CD4-positive, alpha-beta T cell treated with Interleukin-17A for 4 hours (primary cell): ENCODE measurements around the gene CPXM2.

Source experiments
- DNase-seq: peaks from one replicate; pipeline ENCODE4 v3.0.0-alpha.2; 2020; ENCODE audit warnings: mixed read lengths

The CPXM2 gene

GRCh38 chr10:123795846-123796590 lies 95.6 kb downstream of the CPXM2 start:
- DNase-seq, result no peak

- DNase-seq, result no peak
These were observed 96.3 kb downstream of the CPXM2 start for GRCh38 chr10:123795196-123795780.

DNA sequence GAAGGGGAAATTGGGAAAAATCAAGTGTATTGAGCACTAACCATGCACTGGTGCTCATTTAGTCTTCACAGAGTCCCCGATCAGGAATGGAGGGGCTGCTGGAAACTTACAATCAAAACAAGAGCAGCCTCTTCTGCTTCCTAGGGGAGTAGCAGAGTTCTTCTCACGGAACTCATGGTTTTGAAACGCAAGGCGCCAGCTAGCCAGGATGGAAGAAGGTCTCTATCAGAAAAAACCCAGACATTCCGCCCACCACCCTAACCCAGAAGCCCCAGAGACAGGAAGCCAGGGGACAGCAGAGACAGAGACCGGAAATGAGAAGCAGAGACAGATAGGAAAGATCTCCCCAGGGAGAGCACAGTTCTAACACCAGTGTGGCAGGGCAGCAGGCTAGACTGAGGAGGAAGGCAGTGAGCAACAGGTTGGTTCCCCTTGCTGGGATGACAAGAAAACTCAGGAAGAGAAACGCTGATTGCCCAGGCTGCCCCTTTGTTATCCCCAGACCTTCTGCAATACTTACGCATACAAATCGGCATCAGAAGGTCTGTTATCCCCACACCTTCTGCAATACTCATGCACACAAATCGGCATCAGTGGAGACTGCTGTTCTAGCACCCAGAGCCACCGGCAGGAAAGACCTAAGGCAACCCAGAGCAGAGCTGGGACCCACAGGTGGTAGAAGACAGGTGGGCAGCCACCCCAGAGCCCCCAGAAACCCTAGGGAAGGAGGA lies 99.2 kb downstream of the CPXM2 start:
- DNase-seq, result no peak

DNA sequence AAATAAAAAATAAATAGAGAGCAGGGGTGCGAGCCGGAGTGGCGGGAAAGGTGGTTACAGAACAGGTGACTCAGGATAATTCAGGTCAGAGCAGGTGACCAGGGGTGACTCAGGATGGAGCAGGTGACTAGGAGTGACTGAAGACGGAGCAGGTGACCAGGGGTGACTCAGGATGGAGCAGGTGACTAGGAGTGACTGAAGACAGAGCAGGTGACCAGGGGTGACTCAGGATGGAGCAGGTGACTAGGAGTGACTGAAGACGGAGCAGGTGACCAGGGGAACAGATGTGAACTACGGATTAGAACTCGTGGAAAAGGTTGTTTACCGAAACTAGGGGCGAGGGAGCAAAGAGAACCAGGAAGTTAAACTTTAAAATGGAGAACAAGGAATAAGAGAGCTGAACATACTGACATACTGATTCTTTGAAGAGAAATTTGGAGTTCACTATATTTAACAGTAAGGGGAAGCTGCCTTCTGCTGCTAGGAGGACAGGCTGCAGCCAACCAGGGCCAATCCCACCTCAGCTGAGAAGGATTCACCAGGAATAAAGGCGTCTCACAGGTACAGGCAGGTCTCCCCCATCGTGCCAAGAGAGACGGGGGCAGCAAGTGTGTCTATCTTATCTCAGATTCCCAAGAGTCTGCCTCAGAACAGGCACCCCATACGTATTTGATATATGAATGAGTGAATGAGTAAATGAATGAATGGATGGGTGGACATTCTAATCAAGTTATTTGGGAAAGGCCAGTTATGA lies 101.3 kb downstream of the CPXM2 start:
- no peak for DNase-seq

- DNase-seq, result no peak
These were observed 102.6 kb downstream of the CPXM2 start for GRCh38 chr10:123788981-123789380.

DNA sequence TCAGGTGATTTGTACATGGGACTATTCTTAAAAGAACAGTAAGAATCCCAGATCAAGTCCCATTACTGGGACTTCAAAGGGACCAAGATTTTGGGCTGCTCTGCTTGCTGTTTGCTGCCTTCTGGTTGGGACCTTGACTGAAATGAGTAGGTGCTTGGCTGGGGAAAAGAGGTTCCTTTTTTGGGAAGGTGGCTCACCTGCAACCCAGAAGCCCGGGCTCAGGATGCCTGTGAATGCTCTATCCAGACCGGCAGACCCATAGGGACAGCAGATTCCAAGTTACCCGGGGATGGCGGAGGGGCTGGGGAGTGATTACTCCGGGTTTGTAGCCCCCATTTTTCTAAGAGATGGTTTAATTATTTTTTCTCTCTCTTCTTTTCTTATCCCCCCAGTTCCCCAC lies 104.0 kb downstream of the CPXM2 start:
- DNase-seq, result no peak

DNA sequence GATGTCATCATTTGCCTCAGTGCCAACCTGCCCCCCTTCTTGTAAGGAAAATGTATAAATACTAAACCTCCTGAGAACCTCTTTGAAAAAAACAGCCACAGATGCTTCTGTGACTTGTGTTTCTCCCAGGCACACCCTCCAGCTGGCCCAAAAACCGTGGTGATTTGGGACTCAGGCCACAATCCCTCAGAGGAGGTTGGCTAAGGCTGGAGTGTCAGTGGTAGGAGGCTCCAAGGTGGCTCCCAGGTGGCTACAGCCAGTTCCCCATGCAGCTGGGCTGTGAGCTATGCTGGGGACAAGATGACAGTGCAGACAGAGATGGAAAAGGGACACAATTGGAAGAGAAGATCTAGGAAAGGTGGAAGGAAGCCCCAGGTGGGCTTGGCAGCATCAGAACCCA lies 104.7 kb downstream of the CPXM2 start:
- no peak for DNase-seq

GRCh38 chr10:123786306-123786705 lies 105.3 kb downstream of the CPXM2 start:
- DNase-seq, result no peak

GRCh38 chr10:123784646-123785045 lies 107.0 kb downstream of the CPXM2 start:
- DNase-seq, result no peak

GRCh38 chr10:123784216-123784615 lies 107.4 kb downstream of the CPXM2 start:
- DNase-seq, result no peak

GRCh38 chr10:123783296-123783695 lies 108.3 kb downstream of the CPXM2 start:
- no peak for DNase-seq

- no peak for DNase-seq
These were observed 109.1 kb downstream of the CPXM2 start for GRCh38 chr10:123782549-123782948.

- no peak for DNase-seq
These were observed 109.6 kb downstream of the CPXM2 start for GRCh38 chr10:123781956-123782500.

DNA sequence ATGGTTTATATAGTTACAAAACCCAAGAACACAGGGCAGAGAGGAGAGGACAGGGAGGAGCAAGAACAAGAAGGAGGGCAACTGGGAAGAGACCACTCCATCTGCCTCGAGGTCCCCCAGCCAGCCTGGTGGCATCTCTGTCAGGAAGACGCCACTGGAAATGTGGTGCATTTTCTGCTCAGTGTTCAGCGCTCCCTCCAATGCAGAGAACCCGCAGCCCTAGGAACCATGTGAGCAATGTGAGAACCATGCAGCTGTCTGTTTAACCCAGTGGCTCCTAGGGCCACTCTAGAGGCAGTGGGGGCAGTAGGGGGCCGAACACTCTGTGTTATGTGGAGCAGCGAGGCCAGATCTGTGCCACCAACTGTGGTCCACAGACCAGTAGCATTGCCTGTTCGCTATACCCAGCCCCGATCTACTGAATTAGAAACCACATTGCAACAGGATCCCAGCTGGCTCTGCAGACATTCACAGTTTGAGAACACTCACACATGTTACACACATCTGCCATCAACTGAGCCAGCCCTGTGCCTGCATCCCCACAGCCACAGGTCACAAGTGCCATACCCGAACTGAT lies 110.2 kb downstream of the CPXM2 start:
- no peak for DNase-seq

DNA sequence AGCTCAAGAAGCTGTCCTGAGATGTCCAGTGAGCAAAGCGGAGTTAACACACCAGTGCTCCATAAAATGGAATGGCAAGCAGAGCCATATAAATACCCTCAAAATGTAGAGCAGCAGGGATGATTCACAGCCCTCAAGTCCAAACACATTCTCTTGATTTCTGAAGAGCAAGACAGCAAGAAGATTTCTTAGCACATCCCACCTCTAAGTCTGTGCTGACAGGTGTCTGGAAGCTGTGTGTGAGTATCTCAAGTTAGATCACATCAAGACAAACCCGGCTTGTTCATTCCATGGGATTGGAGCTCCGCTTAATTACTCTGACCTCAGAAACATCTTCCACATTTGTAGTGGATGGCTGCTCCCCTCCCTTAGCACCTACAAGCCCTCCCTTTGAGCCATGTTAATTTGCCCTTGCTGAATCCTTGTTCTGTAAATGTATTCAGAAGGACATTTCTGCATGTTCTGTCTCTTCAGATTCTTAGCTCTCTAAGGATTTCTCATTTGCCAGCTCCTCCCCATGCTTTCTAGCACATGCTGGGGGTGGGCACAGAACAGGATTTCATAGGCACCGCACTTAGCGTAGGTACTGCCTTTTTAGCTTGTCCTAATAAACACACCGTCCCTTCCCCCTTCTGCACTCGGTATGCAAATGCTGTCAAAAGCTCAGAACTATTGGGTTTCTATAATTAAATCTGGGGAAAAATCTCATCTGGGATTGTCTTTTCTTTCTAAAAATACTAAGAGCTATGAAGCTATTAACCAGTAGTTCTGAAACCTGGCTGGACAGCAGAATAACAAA lies 112.7 kb downstream of the CPXM2 start:
- DNase-seq, result no peak

DNA sequence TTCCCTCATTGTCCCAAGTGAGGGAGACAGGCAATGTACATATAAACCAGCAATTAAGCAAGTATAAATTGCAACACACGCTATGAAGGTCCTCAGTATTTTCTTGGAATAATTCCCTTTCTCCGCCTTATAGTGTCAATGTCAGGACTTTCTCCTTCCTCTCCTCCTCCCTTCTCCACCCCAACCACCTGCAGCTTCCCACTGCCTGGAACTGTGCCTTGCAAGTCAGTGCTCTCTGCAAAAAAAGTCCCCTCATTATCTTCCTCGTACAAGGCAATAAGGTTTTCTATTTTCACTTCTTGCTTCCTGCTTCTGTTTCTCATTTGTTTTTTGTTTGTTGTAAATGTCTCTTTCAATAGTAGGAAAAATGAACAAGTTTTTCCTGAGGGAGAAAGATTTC lies 113.7 kb downstream of the CPXM2 start:
- no peak for DNase-seq

DNA sequence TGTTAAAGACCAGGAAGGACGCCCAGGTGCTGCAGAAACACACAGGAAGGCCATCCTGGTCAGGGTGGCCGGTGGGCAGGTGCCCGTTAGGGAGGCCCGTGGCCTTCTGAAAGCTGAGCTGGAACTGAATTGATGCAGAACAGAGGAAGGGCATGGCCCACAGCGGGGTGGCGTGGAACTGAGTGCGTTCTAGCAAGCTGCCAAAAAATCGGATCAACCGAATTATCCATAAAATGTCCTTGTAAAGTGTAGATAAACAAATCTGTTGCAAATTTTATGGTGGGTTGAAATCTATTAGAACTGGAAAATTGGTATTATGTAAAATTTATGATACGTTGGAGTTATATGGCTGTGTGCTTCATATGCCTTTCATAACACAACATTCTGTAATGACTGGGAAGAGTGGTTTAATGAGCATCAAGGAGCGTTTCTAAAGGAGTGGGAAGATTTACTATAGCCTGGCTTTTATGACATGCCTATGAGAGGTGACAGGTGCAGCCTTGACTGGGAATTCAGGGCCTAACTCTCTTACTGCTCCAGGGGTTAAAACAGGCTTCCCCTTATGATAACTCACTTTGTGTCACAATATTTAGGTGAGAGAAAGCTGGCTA lies 117.4 kb downstream of the CPXM2 start:
- DNase-seq, result no peak

DNA sequence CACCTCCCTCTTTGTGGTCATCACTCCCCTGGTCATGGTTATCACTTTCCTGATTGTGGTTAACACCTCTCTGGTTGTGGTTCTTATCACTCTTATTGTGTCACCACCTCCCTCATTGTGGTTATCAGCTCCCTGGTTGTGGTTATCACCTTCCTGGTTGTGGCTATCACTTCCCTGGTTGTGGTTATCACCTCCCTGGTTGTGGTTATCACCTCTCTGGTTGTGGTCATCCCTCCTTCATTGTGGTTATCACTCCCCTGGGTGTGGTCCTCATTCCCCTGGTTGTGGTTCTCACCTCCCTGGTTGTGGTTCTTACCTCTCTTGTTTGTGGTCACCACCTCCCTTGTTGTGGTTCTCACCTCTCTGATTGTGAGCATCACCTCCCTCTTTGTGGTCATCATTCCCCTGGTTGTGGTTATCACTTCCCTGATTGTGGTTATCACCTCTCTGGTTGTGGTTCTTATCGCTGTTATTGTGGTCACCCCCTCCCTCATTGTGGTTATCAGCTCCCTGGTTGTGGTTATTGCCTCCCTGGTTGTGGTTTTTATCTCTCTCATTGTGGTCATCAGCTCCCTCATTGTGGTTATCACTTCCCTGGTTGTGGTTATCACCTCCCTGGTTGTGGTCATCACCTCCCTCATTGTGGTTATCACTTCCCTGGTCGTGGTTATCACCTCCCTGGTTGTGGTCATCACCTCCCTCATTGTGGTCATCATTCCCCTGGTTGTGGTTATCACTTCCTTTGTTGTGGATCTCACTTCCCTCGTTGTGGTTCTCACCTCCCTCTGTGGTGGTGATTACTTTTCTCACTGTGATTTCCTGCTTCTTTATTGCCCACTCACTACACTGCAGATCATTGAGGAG lies 118.7 kb downstream of the CPXM2 start:
- DNase-seq, result no peak

DNA sequence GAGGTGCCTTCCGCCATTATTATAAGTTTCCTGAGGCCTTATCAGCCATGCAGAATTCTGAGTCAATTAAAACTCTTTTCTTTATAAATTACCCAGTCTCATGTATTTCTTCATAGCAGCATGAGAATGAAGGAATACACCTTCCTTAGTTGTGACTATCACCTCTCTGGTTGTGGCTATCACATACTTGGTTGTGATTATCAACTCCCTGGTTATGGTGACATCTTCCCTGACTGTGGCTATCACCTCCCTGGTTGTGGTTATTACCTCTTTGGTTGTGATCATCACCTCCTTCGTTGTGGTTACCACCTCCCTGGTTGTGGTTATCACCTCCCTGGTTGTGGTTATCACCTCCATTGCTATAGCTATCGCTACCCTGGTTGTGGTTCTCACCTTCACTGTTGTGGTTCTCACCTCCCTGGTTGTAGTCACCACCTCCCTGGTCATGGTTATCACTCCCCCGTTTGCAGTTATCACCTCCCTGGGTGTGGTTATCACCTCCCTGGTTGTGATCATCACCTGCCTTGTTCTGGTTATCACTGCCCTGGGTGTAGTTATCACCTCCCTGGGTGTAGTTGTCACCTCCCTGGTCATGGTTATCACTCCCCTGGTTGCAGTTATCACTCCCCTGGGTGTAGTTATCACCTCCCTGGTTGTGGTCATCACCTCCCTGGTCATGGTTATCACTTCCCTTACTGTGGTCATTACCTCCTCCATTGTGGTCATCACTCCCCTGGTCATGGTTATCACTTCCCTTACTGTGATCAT lies 119.5 kb downstream of the CPXM2 start:
- no peak for DNase-seq

GRCh38 chr10:123769647-123770046 lies 122.0 kb downstream of the CPXM2 start:
- DNase-seq, result no peak
